ENCODE results near the gene LHPP. TPM values are rescaled to one million over a fixed set of nuclear protein-coding genes. Genes with fewer than 3 reads are reported as not detected.

LHPP gene
- total RNA-seq, 2 experiments from 2014 or later = 15.3 to 19.6 TPM

DNA sequence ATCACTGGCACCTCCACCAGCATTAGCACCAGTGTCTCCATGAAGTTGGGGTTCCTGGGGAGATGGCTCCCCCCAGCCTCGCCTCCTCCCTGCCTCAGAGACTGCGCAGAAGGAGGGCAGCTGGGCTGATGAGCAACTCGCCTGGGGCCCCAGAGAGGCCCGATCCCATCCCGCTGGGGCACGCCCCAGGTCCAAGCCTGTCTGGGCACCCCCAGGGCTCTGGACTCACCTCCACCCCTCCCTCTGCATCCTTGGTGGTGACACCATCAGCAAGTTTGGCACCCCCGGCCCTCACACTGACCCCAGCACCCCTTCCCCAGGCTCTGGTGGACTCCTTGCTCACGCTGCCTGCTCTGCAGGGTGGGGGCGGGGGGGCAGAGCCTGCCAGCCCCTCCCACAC lies 89.5 kb downstream of the LHPP start:
- no peaks in the 10 kb centered on the region for H3K4me1 Mint-ChIP-seq (ENCODE audit: low read depth)
- H3K4me3 Mint-ChIP-seq = no peak overlapping the region
- H3K36me3 Mint-ChIP-seq (ENCODE audit: low read depth) = no peaks in the 10 kb centered on the region
- H3K27me3 Mint-ChIP-seq = no peaks in the 10 kb centered on the region
- H3K4me3 ChIP-seq (ENCODE audit: low read length) = no peak overlapping the region
- POLR2A ChIA-PET = no interaction called here
- no peak overlapping the region for H3K27ac ChIP-seq (ENCODE audit: low read depth in 1 of 2, low read length in 2 of 2)
- no peaks in the 10 kb centered on the region for H3K9me3 ChIP-seq (ENCODE audit: control insufficient read depth in 1 of 2, insufficient read depth in 1 of 2, low read length in 2 of 2)
- H3K27me3 ChIP-seq (ENCODE audit: control insufficient read depth in 1 of 2, insufficient read depth in 2 of 2, low read length in 2 of 2) = no peaks in the 10 kb centered on the region
- no peaks in the 10 kb centered on the region for H3K9me3 Mint-ChIP-seq
- ATAC-seq (ENCODE audit: poor library complexity) (no peak), DNase-seq (no peak)
- H3K36me3 ChIP-seq (ENCODE audit: insufficient read depth, low read length) = no peaks in the 10 kb centered on the region
- no peaks in the 10 kb centered on the region for H3K4me1 ChIP-seq (ENCODE audit: insufficient read depth, low read length)
- CTCF ChIA-PET = no interaction called here
- intact Hi-C loops (cut with DNase I, micrococcal nuclease) = no loop called here
- H3K27ac Mint-ChIP-seq = no peak overlapping the region
- TF ChIP-seq, protein P1, sequence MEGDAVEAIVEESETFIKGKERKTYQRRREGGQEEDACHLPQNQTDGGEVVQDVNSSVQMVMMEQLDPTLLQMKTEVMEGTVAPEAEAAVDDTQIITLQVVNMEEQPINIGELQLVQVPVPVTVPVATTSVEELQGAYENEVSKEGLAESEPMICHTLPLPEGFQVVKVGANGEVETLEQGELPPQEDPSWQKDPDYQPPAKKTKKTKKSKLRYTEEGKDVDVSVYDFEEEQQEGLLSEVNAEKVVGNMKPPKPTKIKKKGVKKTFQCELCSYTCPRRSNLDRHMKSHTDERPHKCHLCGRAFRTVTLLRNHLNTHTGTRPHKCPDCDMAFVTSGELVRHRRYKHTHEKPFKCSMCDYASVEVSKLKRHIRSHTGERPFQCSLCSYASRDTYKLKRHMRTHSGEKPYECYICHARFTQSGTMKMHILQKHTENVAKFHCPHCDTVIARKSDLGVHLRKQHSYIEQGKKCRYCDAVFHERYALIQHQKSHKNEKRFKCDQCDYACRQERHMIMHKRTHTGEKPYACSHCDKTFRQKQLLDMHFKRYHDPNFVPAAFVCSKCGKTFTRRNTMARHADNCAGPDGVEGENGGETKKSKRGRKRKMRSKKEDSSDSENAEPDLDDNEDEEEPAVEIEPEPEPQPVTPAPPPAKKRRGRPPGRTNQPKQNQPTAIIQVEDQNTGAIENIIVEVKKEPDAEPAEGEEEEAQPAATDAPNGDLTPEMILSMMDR (IDR thresholded peaks at IDR 0.05) = no peak

DNA sequence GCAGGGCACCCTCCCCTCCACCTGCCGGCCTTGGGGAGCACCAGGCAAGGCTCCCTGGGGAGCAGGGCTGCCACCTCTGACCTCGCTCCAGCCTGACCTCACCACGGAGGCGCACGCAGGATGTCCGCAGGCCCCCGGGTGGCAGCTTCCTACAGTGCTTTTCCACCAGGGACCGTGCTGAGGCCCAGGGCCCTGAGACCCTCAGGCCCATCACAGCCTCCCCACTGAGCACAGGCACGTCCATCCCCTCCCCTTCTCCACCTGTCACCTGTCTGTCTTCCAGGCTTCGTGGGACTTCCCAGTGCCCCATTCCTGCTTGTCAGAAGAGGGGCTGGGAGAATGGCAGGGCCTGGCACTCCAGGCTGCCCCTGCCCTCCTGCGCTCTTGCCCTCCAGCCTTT lies 90.1 kb downstream of the LHPP start:
- ChIA-PET CTCF (no interaction called here), POLR2A (no interaction called here)
- intact Hi-C loops (cut with DNase I, micrococcal nuclease) = no loop called here
- ATAC-seq (ENCODE audit: poor library complexity) (no peak), DNase-seq (no peak)
- no peaks in the 10 kb centered on the region for H3K27me3 ChIP-seq (ENCODE audit: control insufficient read depth in 1 of 2, insufficient read depth in 2 of 2, low read length in 2 of 2)
- no peak overlapping the region for H3K4me3 ChIP-seq (ENCODE audit: low read length)
- H3K4me1 ChIP-seq (ENCODE audit: insufficient read depth, low read length) = no peaks in the 10 kb centered on the region
- no peak overlapping the region for H3K4me3 Mint-ChIP-seq
- H3K36me3 Mint-ChIP-seq (ENCODE audit: low read depth) = no peaks in the 10 kb centered on the region
- no peaks in the 10 kb centered on the region for H3K9me3 ChIP-seq (ENCODE audit: control insufficient read depth in 1 of 2, insufficient read depth in 1 of 2, low read length in 2 of 2)
- no peak overlapping the region for H3K27ac ChIP-seq (ENCODE audit: low read depth in 1 of 2, low read length in 2 of 2)
- H3K27ac Mint-ChIP-seq = no peak overlapping the region
- H3K4me1 Mint-ChIP-seq (ENCODE audit: low read depth) = no peaks in the 10 kb centered on the region
- no peaks in the 10 kb centered on the region for H3K9me3 Mint-ChIP-seq
- TF ChIP-seq, protein P1 (IDR thresholded peaks at IDR 0.05) = no peak
- H3K27me3 Mint-ChIP-seq = no peaks in the 10 kb centered on the region
- H3K36me3 ChIP-seq (ENCODE audit: insufficient read depth, low read length) = no peaks in the 10 kb centered on the region

DNA sequence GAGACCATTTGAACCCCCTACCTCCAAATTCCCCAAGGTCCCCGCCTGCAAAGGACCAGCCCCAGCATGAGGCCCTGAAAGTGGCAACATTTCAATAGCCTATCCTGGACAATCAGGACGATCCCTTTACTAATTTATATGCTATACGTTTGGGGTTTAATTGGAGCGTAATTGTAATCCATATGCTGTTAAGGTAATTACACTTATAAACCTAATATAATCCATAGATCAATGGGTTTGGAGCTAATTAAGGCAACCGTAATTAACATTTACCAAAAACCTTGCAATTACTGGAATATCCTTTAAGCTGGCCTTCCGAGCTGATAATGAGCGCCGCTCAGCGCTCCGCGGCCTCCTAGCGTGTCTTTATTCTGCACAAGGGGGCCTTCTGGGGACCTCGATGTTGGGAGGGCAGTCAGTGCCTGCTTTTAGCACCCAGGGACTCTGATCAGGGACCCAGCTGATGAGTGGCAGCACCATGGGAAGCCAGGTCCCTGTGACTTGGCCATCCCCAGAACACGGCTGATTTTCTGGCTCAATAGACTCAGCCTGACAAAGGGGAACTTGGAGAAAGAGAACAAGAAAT lies 91.2 kb downstream of the LHPP start:
- CTCF ChIA-PET = interaction anchor here (1.2 kb wide), 1 partner anchor 11 kb away, joined by 3 read pairs; no protein-coding TSS in a partner anchor
- H3K4me3 Mint-ChIP-seq = no peak overlapping the region
- intact Hi-C loops (cut with DNase I, micrococcal nuclease) = no loop called here

More for the DNA sequence above, 91.2 kb downstream of the LHPP start:
- H3K4me1 ChIP-seq (ENCODE audit: insufficient read depth, low read length) = no peaks in the 10 kb centered on the region
- H3K4me1 Mint-ChIP-seq (ENCODE audit: low read depth) = no peaks in the 10 kb centered on the region
- H3K9me3 Mint-ChIP-seq = no peaks in the 10 kb centered on the region
- ATAC-seq (ENCODE audit: poor library complexity) (no peak), DNase-seq (no peak)
- H3K36me3 ChIP-seq (ENCODE audit: insufficient read depth, low read length) = no peaks in the 10 kb centered on the region
- no peaks in the 10 kb centered on the region for H3K27me3 Mint-ChIP-seq
- no peak overlapping the region for H3K27ac ChIP-seq (ENCODE audit: low read depth in 1 of 2, low read length in 2 of 2)
- H3K27me3 ChIP-seq (ENCODE audit: control insufficient read depth in 1 of 2, insufficient read depth in 2 of 2, low read length in 2 of 2) = no peaks in the 10 kb centered on the region
- H3K9me3 ChIP-seq (ENCODE audit: control insufficient read depth in 1 of 2, insufficient read depth in 1 of 2, low read length in 2 of 2) = no peaks in the 10 kb centered on the region
- H3K27ac Mint-ChIP-seq = no peak overlapping the region
- no peaks in the 10 kb centered on the region for H3K36me3 Mint-ChIP-seq (ENCODE audit: low read depth)
- TF ChIP-seq, protein P1 (IDR thresholded peaks at IDR 0.05) = no peak
- no peak overlapping the region for H3K4me3 ChIP-seq (ENCODE audit: low read length)
- POLR2A ChIA-PET = no interaction called here

All from CD4-positive, alpha-beta T cell (primary cell).